Esophagus muscularis mucosa (tissue), 4 donors: ENCODE results near the gene LPCAT1. TPM values are rescaled to one million over a fixed set of nuclear protein-coding genes. Genes with fewer than 3 reads are reported as not detected.
"Not testable (repeated sequence)": the region's sequence is repeated elsewhere in the genome, so short reads cannot be mapped to it uniquely, and the experiment has no call there.

Experiments used
- DNase-seq: peaks from one replicate; pipeline ENCODE4 v3.0.0-alpha.2; 2017; ENCODE audit errors: extremely low spot score
- H3K27ac ChIP-seq, 4 donors: fragments of 200-600 bp; sonication (generic); replicated peaks in 1 of 4; 1 replicate in 3 of 4; 2 replicates in 1 of 4; pipeline ENCODE4 v1.5.1; 2016 to 2019; ENCODE audit warnings: mild to moderate bottlenecking in 1 of 4
- H3K27me3 ChIP-seq, 4 donors: fragments of 200-600 bp; sonication (generic); one replicate each; pipeline versions ENCODE4 v1.5.1 to v1.6.0; 2016 to 2019
- H3K36me3 ChIP-seq, 4 donors: fragments of 200-600 bp; sonication (generic); one replicate each; pipeline ENCODE4 v1.5.1; 2016 to 2019
- H3K4me1 ChIP-seq, 4 donors: fragments of 200-600 bp; sonication (generic); one replicate each; pipeline ENCODE4 v1.5.1; 2016 to 2019
- H3K4me3 ChIP-seq, 4 donors: fragments of 200-600 bp; sonication (generic); 1 replicate in 2 of 4; 2 replicates in 2 of 4; pipeline ENCODE4 v1.5.1; 2016 to 2019; ENCODE audit warnings: mild to moderate bottlenecking in 4 of 4, moderate library complexity in 1 of 4
- H3K9me3 ChIP-seq, 4 donors: fragments of 200-600 bp; sonication (generic); 1 replicate in 3 of 4; 2 replicates in 1 of 4; pipeline ENCODE4 v1.5.1; 2016 to 2019
- CTCF ChIP-seq, 3 experiments: fragments of 200-600 bp in 2 of 3; fragments of 450-650 bp in 1 of 3; sonication (generic) in 2 of 3; IDR thresholded peaks; one replicate each; pipeline ENCODE4 v1.5.1; 2017 to 2019; ENCODE audit warnings: antibody characterized with exemption in 3 of 3, mild to moderate bottlenecking in 2 of 3, moderate library complexity in 1 of 3
- EP300 ChIP-seq: sonication (generic); formaldehyde crosslinking; IDR thresholded peaks from one replicate; pipeline ENCODE4 v1.6.1; 2017; ENCODE audit warnings: antibody characterized with exemption
- POLR2A ChIP-seq: fragments of 450-650 bp; IDR thresholded peaks from one replicate; pipeline ENCODE4 v1.6.1; 2017; ENCODE audit warnings: antibody characterized with exemption, moderate library complexity, mild to moderate bottlenecking, low read depth
- POLR2AphosphoS5 ChIP-seq, 2 donors: sonication (generic); formaldehyde crosslinking; IDR thresholded peaks; one replicate each; pipeline ENCODE4 v1.6.1; 2017; ENCODE audit warnings: antibody characterized with exemption in 2 of 2
- WGBS: methylation state at CpG from one replicate; pipeline ENCODE4 v1.1.5; 2018; 5-methylcytosine and 5-hydroxymethylcytosine counted together
- intact Hi-C: fragments of 100-400 bp; cut with DNase I; formaldehyde crosslinking; loops from one replicate; pipeline ENCODE4 v1.15.1; 2023
- total RNA-seq, 4 donors: library from RNA; depleted of rRNA; stranded (reverse); fragments of >200 nt; gene quantifications; one replicate each; pipeline versions ENCODE4 v1.1.0 to v1.2.1, GENCODE V29; 2016

LPCAT1 gene
- total RNA-seq, 4 donors from 2014 or later, result 22.5 to 51.7 (median 35.0) TPM

DNA sequence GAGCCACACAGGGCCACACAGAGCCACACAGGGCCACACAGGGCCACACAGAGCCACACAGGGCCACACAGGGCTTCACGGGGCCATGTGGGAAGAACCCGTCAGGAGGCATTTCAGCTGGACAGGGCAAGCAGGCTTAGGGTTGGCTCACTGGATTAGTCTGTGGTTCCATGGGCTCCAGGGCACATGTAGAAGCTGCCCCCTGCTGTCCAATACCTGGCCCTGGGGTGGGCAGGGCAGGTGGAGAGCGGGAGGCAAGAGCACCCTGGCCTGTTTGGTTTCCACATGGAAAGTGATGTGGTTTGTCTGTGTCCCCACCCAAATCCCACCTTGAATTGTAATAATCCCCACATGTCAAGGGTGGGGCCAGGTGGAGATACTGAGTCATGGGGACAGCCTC lies 16.4 kb upstream of the LPCAT1 start:
- no peak overlapping the region for H3K4me3 ChIP-seq
- H3K9me3 ChIP-seq, result no peaks in the 10 kb centered on the region
- H3K27me3 ChIP-seq, result no peaks in the 10 kb centered on the region
- no peak overlapping the region for H3K27ac ChIP-seq
- H3K4me1 ChIP-seq, result peaks cover 19 to 24% (median 23%) of the 10 kb centered on the region in 4 donors
- no peaks in the 10 kb centered on the region for H3K36me3 ChIP-seq
- DNase-seq, result no peak
- WGBS, result 100% methylated on average over 1 of the region's 3 CpGs
- TF ChIP-seq CTCF (IDR thresholded peaks at IDR 0.05), result no peak
- TF ChIP-seq POLR2A, result no peak
- TF ChIP-seq EP300, result no peak
- no peak for TF ChIP-seq POLR2AphosphoS5 (IDR thresholded peaks at IDR 0.05)
- intact Hi-C loops, result no loop called here

- not testable (repeated sequence) for DNase-seq, H3K4me3 ChIP-seq, H3K27ac ChIP-seq
Observed at GRCh38 chr5:1539393-1540161, 15.8 kb upstream of the LPCAT1 start.

DNA sequence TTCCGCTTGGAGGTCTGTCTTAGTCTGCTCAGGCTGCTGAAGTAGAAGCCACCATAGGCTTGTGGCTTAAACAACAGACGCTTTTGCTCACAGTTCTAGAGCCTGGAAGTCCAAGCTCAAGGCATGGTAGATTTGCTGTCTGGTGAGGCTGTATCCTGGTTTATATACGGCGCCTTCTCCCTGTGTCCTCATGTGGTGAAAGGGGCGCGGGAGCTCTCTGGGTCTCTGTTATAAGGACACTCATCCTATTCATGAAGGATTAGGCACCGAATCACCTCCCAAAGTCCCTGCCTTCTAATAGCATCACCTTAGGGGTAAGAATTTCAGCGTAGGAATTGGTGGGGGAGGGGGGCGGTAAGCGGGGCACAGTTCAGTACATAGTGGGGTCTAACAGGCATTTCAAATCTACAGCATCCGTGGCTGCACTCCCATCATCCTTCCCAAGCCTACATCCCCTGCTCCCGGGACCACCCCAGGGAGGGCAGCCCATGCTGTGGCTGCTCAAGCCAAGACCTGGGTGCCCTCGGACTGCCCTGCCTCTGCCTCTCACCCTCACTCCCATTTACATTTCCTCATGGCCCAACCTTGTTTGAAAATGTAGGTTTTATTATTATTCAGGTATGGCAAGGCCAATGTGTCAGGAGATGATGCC lies 15.1 kb upstream of the LPCAT1 start:
- no peak for DNase-seq
- 97% methylated on average over 13 of the region's 13 CpGs for WGBS
- intact Hi-C loops, result no loop called here
- H3K4me1 ChIP-seq, result peaks cover 16 to 23% (median 18%) of the 10 kb centered on the region in 4 donors
- no peaks in the 10 kb centered on the region for H3K9me3 ChIP-seq
- H3K4me3 ChIP-seq, result no peak overlapping the region
- no peak overlapping the region for H3K27ac ChIP-seq
- H3K36me3 ChIP-seq, result no peaks in the 10 kb centered on the region
- TF ChIP-seq POLR2A, result no peak
- TF ChIP-seq EP300, result no peak
- H3K27me3 ChIP-seq, result no peaks in the 10 kb centered on the region

More at GRCh38 chr5:1539393-1540161, 15.8 kb upstream of the LPCAT1 start:
- 77% methylated on average over 8 of the region's 8 CpGs for WGBS
- peaks cover 19 to 24% (median 23%) of the 10 kb centered on the region in 4 donors for H3K4me1 ChIP-seq
- H3K27me3 ChIP-seq, H3K36me3 ChIP-seq, H3K9me3 ChIP-seq, intact Hi-C loops: not testable (repeated sequence)

DNA sequence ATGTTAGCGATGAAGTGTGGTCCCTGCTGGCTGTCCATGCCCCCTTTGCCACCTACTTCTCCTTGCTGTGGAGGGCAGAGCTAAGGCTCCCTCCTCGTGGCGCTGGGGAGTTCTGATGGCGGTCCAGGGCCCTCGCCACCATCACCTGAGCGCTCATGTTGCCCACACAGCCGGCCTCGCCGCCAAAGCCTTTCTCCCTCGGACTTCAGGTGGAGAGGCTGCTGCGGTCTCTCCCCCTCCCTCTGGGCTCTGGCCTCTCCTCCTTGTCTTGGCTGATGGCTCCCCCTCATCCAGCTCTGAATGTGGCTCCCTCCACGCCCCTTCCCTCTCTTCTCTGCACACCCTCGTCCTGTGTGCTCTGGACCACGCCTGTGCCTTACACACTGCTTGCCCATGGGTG lies 14.5 kb upstream of the LPCAT1 start:
- H3K9me3 ChIP-seq, result no peaks in the 10 kb centered on the region
- intact Hi-C loops, result no loop called here
- H3K27ac ChIP-seq, result no peak overlapping the region
- no peaks in the 10 kb centered on the region for H3K36me3 ChIP-seq
- H3K4me3 ChIP-seq, result no peak overlapping the region
- no peak for DNase-seq
- WGBS, result 98% methylated on average over 9 of the region's 14 CpGs
- peaks cover 11 to 20% (median 18%) of the 10 kb centered on the region in 4 donors for H3K4me1 ChIP-seq
- no peak for TF ChIP-seq POLR2A
- TF ChIP-seq CTCF (IDR thresholded peaks at IDR 0.05), result no peak
- no peak for TF ChIP-seq POLR2AphosphoS5 (IDR thresholded peaks at IDR 0.05)
- no peak for TF ChIP-seq EP300
- no peaks in the 10 kb centered on the region for H3K27me3 ChIP-seq

DNA sequence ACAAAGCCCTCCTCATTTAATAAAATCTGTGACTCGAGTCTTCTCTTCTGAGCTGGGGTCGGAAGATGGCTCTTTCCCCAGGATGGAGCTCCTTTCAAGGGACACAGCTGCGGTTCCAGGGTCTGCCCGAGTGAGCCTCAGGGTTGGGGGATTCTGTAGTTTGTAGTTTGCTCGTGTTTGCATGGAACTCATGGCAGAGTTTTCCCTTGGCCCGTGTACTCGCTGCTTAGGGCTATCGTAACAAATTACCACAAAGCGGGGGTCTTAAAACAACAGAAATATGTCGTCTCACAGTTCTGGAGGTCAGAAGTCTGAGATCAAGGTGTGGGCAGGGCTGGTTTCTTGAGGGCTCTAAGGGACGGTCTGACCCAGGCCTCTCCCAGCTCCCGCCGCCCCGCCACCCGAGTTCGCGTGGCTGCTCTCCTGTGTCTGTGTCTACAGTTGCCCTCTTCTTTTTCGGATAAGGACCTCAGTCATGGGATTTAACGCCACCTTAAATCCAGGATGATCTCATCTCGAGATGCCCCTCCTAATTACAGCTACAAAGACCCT lies 13.9 kb upstream of the LPCAT1 start:
- Histone ChIP-seq H3K27ac (no peak overlapping the region), H3K27me3 (no peaks in the 10 kb centered on the region), H3K4me3 (no peak overlapping the region), H3K36me3 (no peaks in the 10 kb centered on the region), H3K9me3 (no peaks in the 10 kb centered on the region), H3K4me1 (peaks cover 11 to 19% (median 15%) of the 10 kb centered on the region in 4 donors)
- TF ChIP-seq POLR2AphosphoS5 (IDR thresholded peaks at IDR 0.05) (no peak), EP300 (no peak), POLR2A (no peak), CTCF (IDR thresholded peaks at IDR 0.05) (no peak)
- intact Hi-C loops, result no loop called here
- DNase-seq, result no peak
- WGBS, result 92% methylated on average over 20 of the region's 20 CpGs
